ENCODE data around the gene TSPAN4.

The TSPAN4 gene

DNA sequence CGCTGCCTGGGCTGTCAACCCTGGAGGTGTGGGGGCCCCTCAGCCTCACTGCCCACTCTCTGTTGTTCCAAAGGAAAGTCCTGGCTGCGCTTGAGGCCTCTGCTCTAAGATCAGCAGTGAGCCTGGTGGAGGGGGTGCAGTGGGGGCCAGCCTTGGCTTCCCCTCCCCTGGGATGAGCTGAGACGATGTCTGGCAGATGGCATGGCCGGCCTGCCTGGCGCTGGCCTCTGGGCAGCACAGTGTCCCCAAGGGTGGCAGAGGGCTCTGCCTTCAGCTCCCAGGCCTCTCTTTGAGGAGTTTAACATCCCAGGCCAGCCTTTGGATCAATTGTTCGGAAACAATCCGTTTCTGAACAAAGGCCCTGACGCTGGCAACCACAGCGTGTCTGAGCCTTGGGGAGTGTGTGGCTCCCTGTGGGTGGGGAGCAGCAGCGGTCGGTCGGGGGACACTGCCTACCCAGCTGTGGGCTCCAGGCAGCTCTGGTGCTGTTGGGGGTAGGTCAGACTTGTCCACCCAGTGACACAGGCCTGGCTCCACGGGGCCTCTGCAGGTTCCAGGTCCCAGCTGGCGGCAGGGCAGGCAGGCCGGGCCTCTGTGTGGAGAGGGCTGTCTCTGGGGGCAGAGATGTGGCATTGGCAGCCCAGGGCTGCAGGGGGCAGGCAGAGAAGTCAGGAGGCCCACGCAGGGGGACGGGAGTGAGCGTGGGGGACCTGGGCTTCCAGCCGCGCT, 12.1 kb downstream of the TSPAN4 start:
- H2AFZ ChIP-seq (ENCODE audit: low read depth, low read length): no peak overlapping the region
- no peak overlapping the region for H3K27ac ChIP-seq (ENCODE audit: low read length)
- no peaks in the 10 kb centered on the region for H3K79me2 ChIP-seq (ENCODE audit: low read length)
- H3K4me3 ChIP-seq (ENCODE audit: low read length): no peak overlapping the region
- no peak overlapping the region for H3K4me2 ChIP-seq (ENCODE audit: low read length)
- no peaks in the 10 kb centered on the region for H3K36me3 ChIP-seq (replicated peaks; ENCODE audit: low read depth, low read length)
- no peaks in the 10 kb centered on the region for H3K27me3 ChIP-seq (ENCODE audit: low read depth, low read length)
- H3K4me1 ChIP-seq (ENCODE audit: low read length): no peaks in the 10 kb centered on the region
- no peaks in the 10 kb centered on the region for H3K9me3 ChIP-seq (ENCODE audit: insufficient read depth, low read length)
- no peak overlapping the region for H3K9ac ChIP-seq (ENCODE audit: low read length)
- TF ChIP-seq EZH2phosphoT487 (IDR thresholded peaks at IDR 0.05; ENCODE audit: low read depth): no peak
- no peak for TF ChIP-seq CTCF (IDR thresholded peaks at IDR 0.05; ENCODE audit: low read depth, low read length)
- H4K20me1 ChIP-seq (ENCODE audit: insufficient read depth, low read length): no peaks in the 10 kb centered on the region

DNA sequence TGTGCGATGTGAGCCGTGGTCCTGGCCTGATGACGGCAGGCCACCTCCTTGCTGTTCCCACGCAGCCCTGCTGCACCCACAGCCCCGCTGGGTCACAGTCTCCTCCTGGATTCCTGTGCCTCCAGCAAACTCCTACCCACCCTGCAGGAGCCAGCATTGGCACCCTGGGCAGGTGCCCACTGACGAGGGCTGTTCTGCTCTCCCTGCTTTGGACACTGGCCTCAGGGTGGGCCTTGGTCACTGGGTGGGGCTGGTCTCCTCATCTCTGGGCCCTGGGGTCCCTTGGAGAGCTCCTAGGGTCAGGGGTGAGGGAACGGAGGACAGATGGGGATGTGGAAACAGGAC, 12.7 kb downstream of the TSPAN4 start:
- Histone ChIP-seq H3K4me2 (ENCODE audit: low read length) (no peak overlapping the region), H3K79me2 (ENCODE audit: low read length) (no peaks in the 10 kb centered on the region), H3K4me1 (ENCODE audit: low read length) (no peaks in the 10 kb centered on the region), H4K20me1 (ENCODE audit: insufficient read depth, low read length) (no peaks in the 10 kb centered on the region), H2AFZ (ENCODE audit: low read depth, low read length) (no peak overlapping the region), H3K27me3 (ENCODE audit: low read depth, low read length) (no peaks in the 10 kb centered on the region), H3K4me3 (ENCODE audit: low read length) (no peak overlapping the region), H3K9ac (ENCODE audit: low read length) (no peak overlapping the region), H3K9me3 (ENCODE audit: insufficient read depth, low read length) (no peaks in the 10 kb centered on the region), H3K27ac (ENCODE audit: low read length) (no peak overlapping the region), H3K36me3 (replicated peaks; ENCODE audit: low read depth, low read length) (no peaks in the 10 kb centered on the region)
- TF ChIP-seq EZH2phosphoT487 (IDR thresholded peaks at IDR 0.05; ENCODE audit: low read depth) (no peak), CTCF (IDR thresholded peaks at IDR 0.05; ENCODE audit: low read depth, low read length) (no peak)

GRCh38 chr11:855796-856195, 13.1 kb downstream of the TSPAN4 start:
- Histone ChIP-seq H3K27me3 (ENCODE audit: low read depth, low read length) (no peaks in the 10 kb centered on the region), H4K20me1 (ENCODE audit: insufficient read depth, low read length) (no peaks in the 10 kb centered on the region), H3K9ac (ENCODE audit: low read length) (no peak overlapping the region), H3K9me3 (ENCODE audit: insufficient read depth, low read length) (no peaks in the 10 kb centered on the region), H2AFZ (ENCODE audit: low read depth, low read length) (no peak overlapping the region), H3K4me2 (ENCODE audit: low read length) (no peak overlapping the region), H3K36me3 (replicated peaks; ENCODE audit: low read depth, low read length) (no peaks in the 10 kb centered on the region), H3K4me1 (ENCODE audit: low read length) (no peaks in the 10 kb centered on the region), H3K27ac (ENCODE audit: low read length) (no peak overlapping the region), H3K79me2 (ENCODE audit: low read length) (no peaks in the 10 kb centered on the region), H3K4me3 (ENCODE audit: low read length) (no peak overlapping the region)
- TF ChIP-seq EZH2phosphoT487 (IDR thresholded peaks at IDR 0.05; ENCODE audit: low read depth): no peak
- no peak for TF ChIP-seq CTCF (IDR thresholded peaks at IDR 0.05; ENCODE audit: low read depth, low read length)

GRCh38 chr11:856397-856796, 13.7 kb downstream of the TSPAN4 start:
- H4K20me1 ChIP-seq (ENCODE audit: insufficient read depth, low read length): no peaks in the 10 kb centered on the region
- H3K4me2 ChIP-seq (ENCODE audit: low read length): no peak overlapping the region
- no peaks in the 10 kb centered on the region for H3K27me3 ChIP-seq (ENCODE audit: low read depth, low read length)
- no peak overlapping the region for H3K9ac ChIP-seq (ENCODE audit: low read length)
- H2AFZ ChIP-seq (ENCODE audit: low read depth, low read length): no peak overlapping the region
- H3K36me3 ChIP-seq (replicated peaks; ENCODE audit: low read depth, low read length): no peaks in the 10 kb centered on the region
- no peak overlapping the region for H3K27ac ChIP-seq (ENCODE audit: low read length)
- no peaks in the 10 kb centered on the region for H3K4me1 ChIP-seq (ENCODE audit: low read length)
- TF ChIP-seq CTCF (IDR thresholded peaks at IDR 0.05; ENCODE audit: low read depth, low read length): no peak
- no peak overlapping the region for H3K4me3 ChIP-seq (ENCODE audit: low read length)
- H3K79me2 ChIP-seq (ENCODE audit: low read length): no peaks in the 10 kb centered on the region
- H3K9me3 ChIP-seq (ENCODE audit: insufficient read depth, low read length): no peaks in the 10 kb centered on the region
